Endodermal cell (in vitro differentiated cells): ENCODE measurements around the gene TACC2. TPM values are rescaled to one million over a fixed set of nuclear protein-coding genes. Genes with fewer than 3 reads are reported as not detected.
A peak's percentile ranks its signal among the peaks of the same experiment; 100 is the strongest.

Experiments
- DNase-seq: peaks from one replicate; pipeline ENCODE4 v3.0.0-alpha.2; 2017
- H3K27ac ChIP-seq: 2 replicates; pipeline ENCODE4 v1.5.1; 2013; ENCODE audit warnings: mild to moderate bottlenecking, low read depth, low read length, moderate library complexity
- H3K27me3 ChIP-seq: 2 replicates; pipeline ENCODE4 v1.6.1; 2013; ENCODE audit warnings: mild to moderate bottlenecking, low read length, moderate library complexity; ENCODE audit not compliant: insufficient read depth, control insufficient read depth, poor library complexity, severe bottlenecking
- H3K36me3 ChIP-seq: 2 replicates; pipeline ENCODE4 v1.7.0; 2013; ENCODE audit warnings: mild to moderate bottlenecking, low read length, moderate library complexity; ENCODE audit not compliant: control insufficient read depth, insufficient read depth
- H3K4me1 ChIP-seq: one replicate; pipeline ENCODE4 v1.7.0; 2013; ENCODE audit warnings: low read length; ENCODE audit not compliant: control insufficient read depth, insufficient read depth
- H3K4me3 ChIP-seq: 2 replicates; pipeline ENCODE4 v1.5.1; 2013; ENCODE audit warnings: mild to moderate bottlenecking, low read length, moderate library complexity
- H3K9ac ChIP-seq: 2 replicates; pipeline ENCODE4 v1.6.1; 2013; ENCODE audit warnings: mild to moderate bottlenecking, low read length, moderate library complexity; ENCODE audit not compliant: poor library complexity, severe bottlenecking; ENCODE audit errors: extremely low read depth
- H3K9me3 ChIP-seq: 2 replicates; pipeline ENCODE4 v1.6.1; 2013; ENCODE audit warnings: mild to moderate bottlenecking, low read length, moderate library complexity; ENCODE audit not compliant: control insufficient read depth
- H3K27ac Mint-ChIP-seq: 2 replicates; pipeline ENCODE4 v1.8.0; 2020; ENCODE audit warnings: mixed read lengths
- H3K27me3 Mint-ChIP-seq: 2 replicates; pipeline ENCODE4 v1.8.0; 2021; ENCODE audit warnings: mild to moderate bottlenecking, mixed read lengths; ENCODE audit not compliant: insufficient read depth
- H3K36me3 Mint-ChIP-seq: 2 replicates; pipeline ENCODE4 v1.8.0; 2020; ENCODE audit warnings: low read depth, mixed read lengths
- H3K4me1 Mint-ChIP-seq: 2 replicates; pipeline ENCODE4 v1.8.0; 2020; ENCODE audit warnings: mixed read lengths
- H3K4me3 Mint-ChIP-seq: 2 replicates; pipeline ENCODE4 v1.8.0; 2020; ENCODE audit warnings: mild to moderate bottlenecking, moderate library complexity, mixed read lengths
- H3K9me3 Mint-ChIP-seq: 2 replicates; pipeline ENCODE4 v1.8.0; 2020; ENCODE audit warnings: mild to moderate bottlenecking, mixed read lengths
- CTCF ChIP-seq: fragments of 200-600 bp; sonication (generic); conservative IDR thresholded peaks from 2 replicates; pipeline ENCODE4 v1.5.0; 2021; ENCODE audit warnings: antibody characterized with exemption, mild to moderate bottlenecking
- WGBS, 2 experiments: methylation state at CpG; one replicate each; pipeline versions ENCODE4 v1.1.5 to v1.1.7; 2013; ENCODE audit warnings: missing lambda C conversion rate in 2 of 2, mixed read lengths in 1 of 2; ENCODE audit not compliant: insufficient coverage in 1 of 2, insufficient read length in 1 of 2; 5-methylcytosine and 5-hydroxymethylcytosine counted together
- total RNA-seq, 2 donors: library from RNA; stranded (reverse); fragmentation: NEBNext Ultra II Directional in 1 of 2; extraction: Animal tissue kit (Norgen Biotek cat#: 25700) in 1 of 2; gene quantifications; 2 replicates in 1 of 2; 3 replicates in 1 of 2; pipeline ENCODE4 v1.2.1, GENCODE V29; 2021

TACC2 gene
- total RNA-seq, 2 donors from 2014 or later: 24.5 to 34.1 TPM

DNA sequence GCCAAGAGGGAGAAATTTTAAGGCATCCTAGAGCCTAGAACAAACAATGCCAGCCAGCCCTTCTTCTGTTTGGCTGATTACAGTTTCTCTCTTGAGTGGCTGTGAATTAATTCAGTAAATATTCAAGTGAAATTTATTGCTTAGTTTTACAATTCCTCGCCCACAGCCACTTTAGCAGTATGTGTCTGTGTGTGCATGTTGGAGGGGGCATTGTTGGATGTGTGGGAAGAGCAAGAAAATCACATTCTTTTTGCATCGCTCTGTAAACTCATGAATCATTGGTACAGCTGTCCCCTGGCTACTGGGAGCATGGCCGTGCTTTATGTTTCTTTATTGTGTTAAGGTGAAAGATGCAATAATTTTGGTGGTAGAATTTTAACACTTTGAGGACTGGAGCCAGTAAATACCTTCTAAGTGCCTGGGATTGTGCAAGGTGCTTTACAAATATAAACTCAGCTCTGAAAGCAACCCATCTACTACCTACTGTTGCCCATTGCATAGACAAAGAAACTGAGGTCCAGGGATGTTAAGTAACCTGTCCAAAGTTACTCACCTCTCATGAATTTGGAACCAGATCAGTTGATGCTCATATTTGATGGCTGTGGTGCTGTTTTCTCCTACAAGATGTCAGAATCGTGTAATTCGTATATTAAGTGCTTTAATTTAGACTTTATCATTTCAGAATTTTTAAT, 192.2 kb downstream of the TACC2 start:
- no peaks in the 10 kb centered on the region for H3K36me3 ChIP-seq
- H3K27ac ChIP-seq: no peak overlapping the region
- peak overlapping the region; percentile 76 for H3K27ac Mint-ChIP-seq
- H3K36me3 Mint-ChIP-seq: peaks cover 3% of the 10 kb centered on the region
- peaks cover 23% of the 10 kb centered on the region for H3K4me1 ChIP-seq
- no peaks in the 10 kb centered on the region for H3K27me3 ChIP-seq
- H3K27me3 Mint-ChIP-seq: no peaks in the 10 kb centered on the region
- TF ChIP-seq CTCF: no peak
- H3K4me3 ChIP-seq: no peak overlapping the region
- peaks cover 66% of the 10 kb centered on the region for H3K4me1 Mint-ChIP-seq
- 80 to 91% methylated on average over 2 to 5 of the region's 5 CpGs for WGBS, 2 experiments
- DNase-seq: no peak
- H3K9me3 Mint-ChIP-seq: no peaks in the 10 kb centered on the region
- H3K9me3 ChIP-seq: no peaks in the 10 kb centered on the region
- H3K9ac ChIP-seq: no peak overlapping the region
- H3K4me3 Mint-ChIP-seq: no peak overlapping the region

DNA sequence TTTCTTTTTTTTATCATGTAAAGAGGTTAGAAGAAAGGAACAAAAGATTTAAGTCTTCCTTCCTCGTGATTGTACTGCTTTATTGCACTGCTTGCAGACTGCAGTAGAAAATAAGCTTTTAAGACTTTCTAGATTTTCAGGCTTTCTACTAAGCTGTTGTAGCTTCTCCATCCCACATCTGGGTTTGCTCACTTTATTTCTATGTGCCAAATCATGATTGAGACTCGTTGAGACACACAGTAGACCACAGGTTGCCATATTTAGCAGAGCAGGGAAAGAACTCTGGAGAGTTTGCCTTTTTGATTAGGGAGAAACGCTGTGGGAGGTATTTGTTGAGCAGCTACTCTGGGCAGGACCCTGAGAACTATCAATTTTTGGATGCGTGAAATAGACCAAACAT, 192.9 kb downstream of the TACC2 start:
- DNase-seq: no peak
- Mint-ChIP-seq H3K9me3 (no peaks in the 10 kb centered on the region), H3K27ac (peak overlapping the region; percentile 76), H3K4me1 (peaks cover 63% of the 10 kb centered on the region), H3K36me3 (peaks cover 6% of the 10 kb centered on the region), H3K27me3 (no peaks in the 10 kb centered on the region), H3K4me3 (peak overlapping the region; percentile 16)
- no peak for TF ChIP-seq CTCF
- peak overlapping the region; percentile 8 for H3K9ac ChIP-seq
- peaks cover 23% of the 10 kb centered on the region for H3K4me1 ChIP-seq
- H3K9me3 ChIP-seq: no peaks in the 10 kb centered on the region
- no peaks in the 10 kb centered on the region for H3K27me3 ChIP-seq
- H3K4me3 ChIP-seq: no peak overlapping the region
- H3K36me3 ChIP-seq: no peaks in the 10 kb centered on the region
- H3K27ac ChIP-seq: peak overlapping the region; percentile 64
- 34 to 41% methylated on average over 3 to 4 of the region's 4 CpGs for WGBS, 2 experiments

- no peaks in the 10 kb centered on the region for H3K27me3 ChIP-seq
- peak overlapping the region; percentile 16 for H3K4me3 Mint-ChIP-seq
- peaks cover 8% of the 10 kb centered on the region for H3K36me3 Mint-ChIP-seq
- 41 to 42% methylated on average over 6 of the region's 6 CpGs for WGBS, 2 experiments
- no peaks in the 10 kb centered on the region for H3K36me3 ChIP-seq
- H3K9ac ChIP-seq: peak overlapping the region; percentile 8
- peak overlapping the region; percentile 64 for H3K27ac ChIP-seq
- DNase-seq: peak; percentile 80
- H3K4me1 ChIP-seq: peaks cover 23% of the 10 kb centered on the region
- no peaks in the 10 kb centered on the region for H3K9me3 ChIP-seq
- TF ChIP-seq CTCF: no peak
- H3K27me3 Mint-ChIP-seq: no peaks in the 10 kb centered on the region
- H3K9me3 Mint-ChIP-seq: no peaks in the 10 kb centered on the region
- H3K4me1 Mint-ChIP-seq: peaks cover 63% of the 10 kb centered on the region
- H3K4me3 ChIP-seq: no peak overlapping the region
- peak overlapping the region; percentile 76 for H3K27ac Mint-ChIP-seq
Observed at GRCh38 chr10:122182308-122182707, 193.3 kb downstream of the TACC2 start.
